Measurements from ENCODE around the gene RNF8.

RNF8 gene

DNA sequence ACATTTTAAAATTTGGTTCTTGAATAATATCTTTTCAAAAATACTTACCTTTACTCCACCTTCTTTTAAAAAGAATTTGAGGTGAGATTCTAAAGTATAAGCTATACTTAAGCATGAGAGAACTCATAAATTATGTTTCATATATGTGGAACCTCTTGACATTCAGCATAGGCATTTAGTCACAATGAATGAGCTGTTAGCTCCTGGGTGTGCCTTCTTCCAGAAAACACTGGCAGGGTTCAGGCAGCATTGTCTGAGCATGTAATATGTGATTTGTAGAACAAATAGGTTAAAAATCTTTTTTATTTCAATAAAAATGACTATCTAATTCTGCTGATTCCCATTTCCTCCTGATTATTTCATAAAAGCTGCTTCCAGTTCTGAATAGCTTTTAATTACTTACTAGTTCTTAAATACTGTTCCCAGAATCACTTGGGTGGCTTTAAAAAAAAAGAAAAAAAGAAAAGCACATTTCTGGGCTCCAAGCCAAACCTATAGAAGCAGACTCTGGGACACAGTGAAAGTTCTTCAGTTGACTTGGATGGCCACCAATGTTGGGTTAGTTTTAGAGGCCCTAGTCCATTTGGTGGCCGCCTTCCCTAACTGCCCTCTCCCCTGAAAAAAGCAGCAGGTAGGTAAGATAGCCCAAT, 20.2 kb downstream of the RNF8 start:
- DNase-seq (ENCODE audit: low read depth in 1 of 2, low spot score in 1 of 2) = no peak
- TF ChIP-seq JUND (IDR thresholded peaks at IDR 0.05; ENCODE audit: low read depth) = no peak
- in situ Hi-C loops (cut with HindIII; ENCODE audit: low pct_unique_long_range_greater_than_20kb, low sequenced_read_pairs) = no loop called here

DNA sequence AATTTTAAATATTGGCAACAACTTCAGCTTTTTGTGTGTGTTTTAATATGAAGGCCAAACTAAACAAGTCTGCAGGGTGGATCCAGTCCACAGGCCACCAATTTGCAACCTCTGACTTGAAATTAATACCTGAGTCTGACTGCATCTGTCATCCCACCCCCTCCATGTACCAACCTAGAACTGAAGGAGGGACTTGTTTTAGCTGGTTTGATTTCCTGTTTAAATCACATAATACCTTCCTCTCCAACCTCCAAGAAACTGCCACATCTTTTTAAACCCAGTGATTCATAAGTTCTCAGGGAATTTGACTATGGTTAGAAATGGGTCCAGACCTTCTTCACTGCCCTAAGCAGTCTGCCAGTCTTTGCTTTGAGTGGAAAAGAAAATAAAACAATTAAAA, 21.6 kb downstream of the RNF8 start:
- no peak for TF ChIP-seq JUND (IDR thresholded peaks at IDR 0.05; ENCODE audit: low read depth)
- in situ Hi-C loops (cut with HindIII; ENCODE audit: low pct_unique_long_range_greater_than_20kb, low sequenced_read_pairs) = no loop called here
- no peak for DNase-seq (ENCODE audit: low read depth in 1 of 2, low spot score in 1 of 2)

DNA sequence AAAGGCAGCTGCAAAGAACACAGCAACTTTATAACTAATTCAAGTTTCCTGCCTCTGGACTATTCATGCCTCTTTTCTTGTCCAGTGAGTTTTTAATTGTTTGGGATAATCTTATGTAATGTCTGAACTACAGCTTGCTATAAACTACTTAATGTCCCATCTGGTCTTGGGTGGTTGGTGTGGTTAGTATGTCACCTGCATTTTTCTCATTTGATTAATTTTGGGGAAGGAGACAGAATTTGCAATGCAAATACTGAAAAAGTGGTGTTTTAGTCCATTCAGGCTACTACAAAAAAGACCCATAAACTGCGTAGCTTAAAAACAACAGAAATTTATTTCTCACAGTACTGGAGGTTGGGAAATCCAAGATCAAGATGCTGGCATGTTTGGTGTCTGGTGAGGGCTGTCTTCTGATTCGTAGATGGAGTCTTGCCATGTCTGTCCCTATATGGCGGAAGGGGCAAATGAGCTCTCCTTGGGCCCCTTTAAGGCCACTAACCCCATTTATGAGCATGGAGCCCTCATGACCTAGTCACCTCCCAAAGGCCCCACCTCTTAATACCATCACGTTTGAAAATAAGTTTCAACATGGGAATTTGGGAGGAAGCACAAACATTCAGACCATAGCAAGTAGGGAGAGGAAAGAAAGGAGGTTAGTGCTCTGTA, 22.4 kb downstream of the RNF8 start:
- no peak for DNase-seq (ENCODE audit: low read depth in 1 of 2, low spot score in 1 of 2)
- in situ Hi-C loops (cut with HindIII; ENCODE audit: low pct_unique_long_range_greater_than_20kb, low sequenced_read_pairs) = no loop called here
- no peak for TF ChIP-seq JUND (IDR thresholded peaks at IDR 0.05; ENCODE audit: low read depth)

DNA sequence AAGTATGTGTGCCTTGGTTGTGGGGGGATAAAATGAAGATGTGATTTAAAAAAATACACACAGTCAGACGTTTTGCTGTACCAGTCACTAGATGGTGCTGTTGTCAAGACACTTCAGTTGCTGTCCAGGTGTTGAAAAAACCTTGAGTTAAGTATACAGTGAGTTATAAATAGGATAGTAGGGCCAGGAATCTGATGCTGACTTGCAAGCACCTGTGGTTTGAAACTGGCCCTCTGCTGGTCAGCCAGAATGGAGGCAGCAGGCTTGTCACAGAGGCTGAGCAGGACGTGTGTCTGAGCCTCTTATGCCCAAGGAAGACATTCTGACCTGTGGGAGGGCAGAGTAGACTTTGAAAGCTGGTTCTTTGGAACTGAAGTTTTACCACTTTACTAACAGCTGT, 27.8 kb downstream of the RNF8 start:
- TF ChIP-seq JUND (IDR thresholded peaks at IDR 0.05; ENCODE audit: low read depth) = no peak
- in situ Hi-C loops (cut with HindIII; ENCODE audit: low pct_unique_long_range_greater_than_20kb, low sequenced_read_pairs) = no loop called here
- peak; percentile 56 to 93 for DNase-seq (ENCODE audit: low read depth in 1 of 2, low spot score in 1 of 2)

GRCh38 chr6:37382994-37383765, 29.4 kb downstream of the RNF8 start:
- TF ChIP-seq JUND (IDR thresholded peaks at IDR 0.05; ENCODE audit: low read depth) = no peak
- in situ Hi-C loops (cut with HindIII; ENCODE audit: low pct_unique_long_range_greater_than_20kb, low sequenced_read_pairs) = no loop called here
- DNase-seq (ENCODE audit: low read depth in 1 of 2, low spot score in 1 of 2) = no peak

GRCh38 chr6:37388578-37388977, 34.8 kb downstream of the RNF8 start:
- in situ Hi-C loops (cut with HindIII; ENCODE audit: low pct_unique_long_range_greater_than_20kb, low sequenced_read_pairs) = no loop called here
- TF ChIP-seq JUND (IDR thresholded peaks at IDR 0.05; ENCODE audit: low read depth) = no peak
- no peak for DNase-seq (ENCODE audit: low read depth in 1 of 2, low spot score in 1 of 2)

DNA sequence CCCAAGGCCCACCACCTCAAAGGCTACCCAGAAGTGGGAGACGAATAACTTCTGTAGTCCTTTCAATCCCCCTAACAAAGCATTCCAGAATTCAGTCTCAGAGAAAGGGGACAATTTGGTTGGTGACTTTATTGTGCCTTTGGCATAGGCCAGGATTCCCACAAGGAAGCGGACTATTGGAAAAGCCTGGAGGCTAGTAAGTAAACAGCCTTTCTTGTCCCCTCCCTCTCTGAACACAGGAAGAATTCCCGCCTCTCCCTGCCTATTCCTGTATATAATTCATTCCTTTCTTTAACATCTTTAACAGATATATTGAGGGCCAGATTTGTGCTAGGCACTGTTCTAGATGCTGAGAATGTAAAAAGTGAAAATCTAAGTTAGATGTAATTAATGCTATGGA, 36.1 kb downstream of the RNF8 start:
- no peak for DNase-seq (ENCODE audit: low read depth in 1 of 2, low spot score in 1 of 2)
- no peak for TF ChIP-seq JUND (IDR thresholded peaks at IDR 0.05; ENCODE audit: low read depth)
- in situ Hi-C loops (cut with HindIII; ENCODE audit: low pct_unique_long_range_greater_than_20kb, low sequenced_read_pairs) = no loop called here

DNA sequence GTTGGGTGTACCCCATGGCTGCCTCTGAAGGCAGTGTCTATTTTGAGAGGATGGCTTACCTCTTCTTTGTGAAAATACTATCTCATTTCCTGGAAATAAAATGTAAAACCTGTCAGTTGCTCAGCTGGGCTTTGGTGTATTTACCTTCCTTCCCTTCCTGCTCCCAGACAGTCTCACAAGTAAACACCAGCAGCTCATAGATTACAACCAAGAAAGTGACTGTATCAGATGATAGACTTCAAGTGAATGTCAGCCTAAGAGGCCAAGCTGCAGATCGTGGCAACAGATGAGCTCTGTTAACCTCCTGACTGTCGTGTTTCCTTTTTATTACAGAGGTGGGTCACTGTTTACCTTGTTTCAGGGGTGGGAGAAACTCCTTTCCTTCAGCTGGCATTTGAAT, 37.3 kb downstream of the RNF8 start:
- in situ Hi-C loops (cut with HindIII; ENCODE audit: low pct_unique_long_range_greater_than_20kb, low sequenced_read_pairs) = no loop called here
- TF ChIP-seq JUND (IDR thresholded peaks at IDR 0.05; ENCODE audit: low read depth) = no peak
- no peak for DNase-seq (ENCODE audit: low read depth in 1 of 2, low spot score in 1 of 2)

DNA sequence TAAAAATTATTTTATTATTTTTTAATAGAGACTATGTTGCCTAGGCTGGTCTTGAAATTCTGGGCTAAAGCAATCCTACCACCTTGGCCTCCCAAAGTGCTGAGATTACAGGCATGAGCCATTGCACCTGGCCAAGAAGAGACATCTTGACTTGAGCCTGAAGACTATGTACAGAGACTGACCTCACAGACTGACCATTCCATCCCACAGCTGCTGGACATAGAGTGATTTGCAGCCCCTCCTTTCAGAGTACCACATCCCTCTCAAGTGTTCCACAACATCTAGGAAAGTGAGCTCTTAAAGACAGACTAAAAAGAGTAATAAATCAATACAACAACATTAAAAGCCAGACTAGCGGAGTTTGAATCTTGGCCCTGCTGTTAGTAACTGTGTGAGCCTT, 39.0 kb downstream of the RNF8 start:
- in situ Hi-C loops (cut with HindIII; ENCODE audit: low pct_unique_long_range_greater_than_20kb, low sequenced_read_pairs) = no loop called here
- TF ChIP-seq JUND (IDR thresholded peaks at IDR 0.05; ENCODE audit: low read depth) = no peak
- DNase-seq (ENCODE audit: low read depth in 1 of 2, low spot score in 1 of 2) = no peak

GRCh38 chr6:37393381-37393929, 39.7 kb downstream of the RNF8 start:
- no peak for TF ChIP-seq JUND (IDR thresholded peaks at IDR 0.05; ENCODE audit: low read depth)
- no peak for DNase-seq (ENCODE audit: low read depth in 1 of 2, low spot score in 1 of 2)
- in situ Hi-C loops (cut with HindIII; ENCODE audit: low pct_unique_long_range_greater_than_20kb, low sequenced_read_pairs) = no loop called here

DNA sequence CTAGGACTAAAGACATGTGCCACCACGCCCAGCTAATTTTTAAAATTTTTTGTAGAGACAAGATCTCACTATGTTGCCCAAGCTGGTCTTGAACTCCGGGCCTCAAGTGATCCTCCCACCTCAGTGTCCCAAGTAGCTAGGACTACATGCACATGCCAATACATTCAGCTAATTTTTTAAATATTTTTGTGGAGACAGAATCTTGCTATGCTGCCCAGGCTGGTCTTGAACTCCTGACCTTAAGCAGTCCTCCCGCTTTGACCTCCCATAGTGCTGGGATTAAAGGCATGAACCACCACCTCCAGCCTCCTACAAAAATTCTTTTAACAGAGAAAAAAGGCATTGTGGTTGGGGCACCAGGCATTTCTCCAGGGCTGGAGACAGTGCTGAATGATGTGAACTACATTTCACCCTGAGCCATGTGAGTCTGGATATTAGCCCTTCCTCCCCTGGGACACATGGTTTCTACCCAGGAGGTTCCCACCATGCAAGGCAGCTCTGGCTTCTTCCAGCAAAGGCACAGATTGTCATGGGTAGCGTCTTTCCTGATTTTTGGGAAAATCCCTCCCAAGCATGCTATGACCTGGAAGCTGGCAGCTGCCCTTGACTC, 42.9 kb downstream of the RNF8 start:
- TF ChIP-seq JUND (IDR thresholded peaks at IDR 0.05; ENCODE audit: low read depth) = no peak
- in situ Hi-C loops (cut with HindIII; ENCODE audit: low pct_unique_long_range_greater_than_20kb, low sequenced_read_pairs) = no loop called here
- DNase-seq (ENCODE audit: low read depth in 1 of 2, low spot score in 1 of 2) = no peak

DNA sequence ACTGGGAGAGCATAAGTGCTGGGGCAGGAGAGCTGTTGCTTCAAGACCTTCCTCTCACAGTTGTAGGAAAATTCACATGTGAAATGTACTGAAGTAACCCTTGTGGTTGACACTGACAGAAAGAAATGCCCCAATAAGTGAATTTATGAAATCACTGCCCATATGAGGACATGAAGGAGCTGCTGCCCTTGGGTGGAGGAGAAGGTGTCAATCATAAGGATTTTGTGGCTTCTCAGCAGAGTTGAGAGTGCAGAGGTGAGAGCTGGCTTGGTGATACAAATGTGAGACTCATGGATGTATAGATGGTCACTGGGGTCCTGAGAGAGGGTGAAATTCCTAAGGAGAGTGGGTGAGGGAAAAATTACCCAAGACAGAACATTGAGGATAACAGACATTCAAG, 45.3 kb downstream of the RNF8 start:
- DNase-seq (ENCODE audit: low read depth in 1 of 2, low spot score in 1 of 2) = no peak
- no peak for TF ChIP-seq JUND (IDR thresholded peaks at IDR 0.05; ENCODE audit: low read depth)
- in situ Hi-C loops (cut with HindIII; ENCODE audit: low pct_unique_long_range_greater_than_20kb, low sequenced_read_pairs) = no loop called here
